Hindlimb muscle (tissue), 1 donor: ENCODE data around the gene ERMN. TPM values are rescaled to one million over a fixed set of nuclear protein-coding genes. Genes with fewer than 3 reads are reported as not detected.

Experiments used
- DNase-seq: peaks from one replicate; pipeline ENCODE4 v3.0.0-alpha.2; 2013
- polyA plus RNA-seq: library from polyadenylated mRNA; unstranded; fragments of 120-200 nt; gene quantifications from one replicate; pipeline ENCODE4 v1.2.1, GENCODE V29; 2013; ENCODE audit not compliant: insufficient read length

The ERMN gene
- polyA plus RNA-seq, 1 donor, result not detected

- no peak for DNase-seq
Observed at GRCh38 chr2:157329524-157329923, 3.9 kb upstream of the ERMN start.

GRCh38 chr2:157327621-157328500 lies 2.2 kb upstream of the ERMN start:
- DNase-seq, result peak; percentile 55

GRCh38 chr2:157327200-157327599 lies 1.6 kb upstream of the ERMN start:
- no peak for DNase-seq

GRCh38 chr2:157326698-157327097 lies 1.1 kb upstream of the ERMN start:
- no peak for DNase-seq

- DNase-seq, result no peak
Observed at GRCh38 chr2:157324331-157324843, 1.2 kb downstream of the ERMN start.

GRCh38 chr2:157322432-157322831 lies 3.2 kb downstream of the ERMN start:
- DNase-seq, result no peak

- no peak for DNase-seq
Observed at GRCh38 chr2:157321466-157321865, 4.2 kb downstream of the ERMN start.

- DNase-seq, result no peak
Observed at GRCh38 chr2:157320409-157320808, 5.2 kb downstream of the ERMN start.

GRCh38 chr2:157319795-157320194 lies 5.8 kb downstream of the ERMN start:
- DNase-seq, result no peak

GRCh38 chr2:157318884-157319283 lies 6.7 kb downstream of the ERMN start:
- DNase-seq, result no peak

GRCh38 chr2:157315901-157316300 lies 9.7 kb downstream of the ERMN start:
- no peak for DNase-seq

- DNase-seq, result no peak
Observed at GRCh38 chr2:157312866-157313486, 12.6 kb downstream of the ERMN start.

- DNase-seq, result no peak
Observed at GRCh38 chr2:157311706-157312105, 13.9 kb downstream of the ERMN start.

- no peak for DNase-seq
Observed at GRCh38 chr2:157309878-157310277, 15.7 kb downstream of the ERMN start.

GRCh38 chr2:157307021-157307420 lies 18.6 kb downstream of the ERMN start:
- DNase-seq, result no peak

- no peak for DNase-seq
Observed at GRCh38 chr2:157305723-157306110, 19.9 kb downstream of the ERMN start.

GRCh38 chr2:157304811-157305722 lies 20.6 kb downstream of the ERMN start:
- peak; percentile 14 for DNase-seq

GRCh38 chr2:157303612-157304011 lies 22.0 kb downstream of the ERMN start:
- no peak for DNase-seq

GRCh38 chr2:157302492-157303099 lies 23.0 kb downstream of the ERMN start:
- DNase-seq, result peak; percentile 58

- no peak for DNase-seq
Observed at GRCh38 chr2:157301307-157301706, 24.3 kb downstream of the ERMN start.

GRCh38 chr2:157296958-157297357 lies 28.7 kb downstream of the ERMN start:
- DNase-seq, result no peak

GRCh38 chr2:157296490-157296889 lies 29.1 kb downstream of the ERMN start:
- no peak for DNase-seq
